ENCODE measurements around the gene CENPS. TPM values are rescaled to one million over a fixed set of nuclear protein-coding genes. Genes with fewer than 3 reads are reported as not detected.
A peak's percentile ranks its signal among the peaks of the same experiment; 100 is the strongest.

CENPS gene
- total and polyA plus RNA-seq, 2 of the 13 experiments (the other 11 are each of a cell fraction or from before 2014, with no cell fraction given): 3.3 to 22.0 TPM

DNA sequence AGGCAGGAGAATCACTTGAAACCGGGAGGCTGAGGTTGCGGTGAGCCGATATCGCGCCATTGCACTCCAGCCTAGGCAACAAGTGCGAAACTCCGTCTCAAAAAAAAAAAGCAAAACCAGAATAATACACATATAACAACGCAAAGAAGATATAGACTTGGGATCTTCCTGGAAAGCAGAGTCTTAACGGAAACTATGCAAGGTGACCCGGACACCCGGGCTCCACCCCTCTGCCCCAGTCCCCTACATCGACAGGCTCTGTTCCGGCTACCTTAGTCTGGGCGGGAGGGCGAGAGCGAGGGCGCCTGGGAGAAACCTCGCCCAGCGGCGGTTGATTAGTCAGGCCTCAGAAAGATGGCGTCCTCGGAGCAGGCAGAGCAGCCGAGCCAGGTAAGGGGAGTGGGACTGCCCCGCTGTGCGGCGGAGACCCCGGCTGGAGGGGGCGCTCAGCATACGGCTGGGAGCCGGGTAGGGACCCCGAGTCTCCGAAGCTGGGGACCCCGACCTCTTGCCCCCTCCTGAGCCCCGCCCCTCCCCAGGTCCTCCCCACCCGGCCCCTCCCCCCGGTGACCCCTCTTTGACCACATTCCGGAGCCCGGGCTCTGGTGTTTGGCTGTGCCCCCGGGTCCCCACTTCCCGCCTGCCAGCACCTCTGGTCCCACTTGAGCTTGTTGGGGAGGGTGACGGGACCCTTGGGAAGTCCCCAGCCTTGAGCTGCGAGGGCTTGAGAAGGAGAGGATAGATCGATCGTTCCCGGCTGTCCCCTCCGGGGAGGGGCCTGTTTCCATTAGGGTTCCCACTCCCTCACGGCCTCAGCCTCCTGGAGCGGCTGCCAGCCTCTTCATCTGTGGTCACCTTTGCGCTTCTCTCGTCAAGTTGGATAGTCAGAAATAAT, 44.6 kb downstream of the CENPS start, which contains the start of gene PEX14 (continued):
- TF ChIP-seq, protein P1, sequence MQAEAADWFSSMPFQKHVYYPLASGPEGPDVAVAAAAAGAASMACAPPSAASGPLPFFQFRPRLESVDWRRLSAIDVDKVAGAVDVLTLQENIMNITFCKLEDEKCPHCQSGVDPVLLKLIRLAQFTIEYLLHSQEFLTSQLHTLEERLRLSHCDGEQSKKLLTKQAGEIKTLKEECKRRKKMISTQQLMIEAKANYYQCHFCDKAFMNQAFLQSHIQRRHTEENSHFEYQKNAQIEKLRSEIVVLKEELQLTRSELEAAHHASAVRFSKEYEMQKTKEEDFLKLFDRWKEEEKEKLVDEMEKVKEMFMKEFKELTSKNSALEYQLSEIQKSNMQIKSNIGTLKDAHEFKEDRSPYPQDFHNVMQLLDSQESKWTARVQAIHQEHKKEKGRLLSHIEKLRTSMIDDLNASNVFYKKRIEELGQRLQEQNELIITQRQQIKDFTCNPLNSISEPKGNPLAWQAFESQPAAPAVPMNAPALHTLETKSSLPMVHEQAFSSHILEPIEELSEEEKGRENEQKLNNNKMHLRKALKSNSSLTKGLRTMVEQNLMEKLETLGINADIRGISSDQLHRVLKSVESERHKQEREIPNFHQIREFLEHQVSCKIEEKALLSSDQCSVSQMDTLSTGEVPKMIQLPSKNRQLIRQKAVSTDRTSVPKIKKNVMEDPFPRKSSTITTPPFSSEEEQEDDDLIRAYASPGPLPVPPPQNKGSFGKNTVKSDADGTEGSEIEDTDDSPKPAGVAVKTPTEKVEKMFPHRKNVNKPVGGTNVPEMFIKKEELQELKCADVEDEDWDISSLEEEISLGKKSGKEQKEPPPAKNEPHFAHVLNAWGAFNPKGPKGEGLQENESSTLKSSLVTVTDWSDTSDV (CRISPR knock-in tag; IDR thresholded peaks at IDR 0.05): peak; percentile 49; the same call in 1 of the 2 replicates
- peak; percentile 96 for TF ChIP-seq SRF (IDR thresholded peaks at IDR 0.05; ENCODE audit: low read depth, low read length)
- TF ChIP-seq ZNF569 (CRISPR knock-in tag; IDR thresholded peaks at IDR 0.05; ENCODE audit: borderline replicate concordance): no peak
- no peak for TF ChIP-seq SOX6 (IDR thresholded peaks at IDR 0.05)
- TF ChIP-seq SOX6 (CRISPR knock-in tag; IDR thresholded peaks at IDR 0.05): no peak
- TF ChIP-seq, protein P2, sequence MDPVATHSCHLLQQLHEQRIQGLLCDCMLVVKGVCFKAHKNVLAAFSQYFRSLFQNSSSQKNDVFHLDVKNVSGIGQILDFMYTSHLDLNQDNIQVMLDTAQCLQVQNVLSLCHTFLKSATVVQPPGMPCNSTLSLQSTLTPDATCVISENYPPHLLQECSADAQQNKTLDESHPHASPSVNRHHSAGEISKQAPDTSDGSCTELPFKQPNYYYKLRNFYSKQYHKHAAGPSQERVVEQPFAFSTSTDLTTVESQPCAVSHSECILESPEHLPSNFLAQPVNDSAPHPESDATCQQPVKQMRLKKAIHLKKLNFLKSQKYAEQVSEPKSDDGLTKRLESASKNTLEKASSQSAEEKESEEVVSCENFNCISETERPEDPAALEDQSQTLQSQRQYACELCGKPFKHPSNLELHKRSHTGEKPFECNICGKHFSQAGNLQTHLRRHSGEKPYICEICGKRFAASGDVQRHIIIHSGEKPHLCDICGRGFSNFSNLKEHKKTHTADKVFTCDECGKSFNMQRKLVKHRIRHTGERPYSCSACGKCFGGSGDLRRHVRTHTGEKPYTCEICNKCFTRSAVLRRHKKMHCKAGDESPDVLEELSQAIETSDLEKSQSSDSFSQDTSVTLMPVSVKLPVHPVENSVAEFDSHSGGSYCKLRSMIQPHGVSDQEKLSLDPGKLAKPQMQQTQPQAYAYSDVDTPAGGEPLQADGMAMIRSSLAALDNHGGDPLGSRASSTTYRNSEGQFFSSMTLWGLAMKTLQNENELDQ (CRISPR knock-in tag; IDR thresholded peaks at IDR 0.05; ENCODE audit: borderline replicate concordance): no peak
- TF ChIP-seq MAF1 (CRISPR knock-in tag; IDR thresholded peaks at IDR 0.05; ENCODE audit: borderline replicate concordance): no peak
- no peak for TF ChIP-seq ZNF160 (CRISPR knock-in tag; IDR thresholded peaks at IDR 0.05)
- TF ChIP-seq ZNF329 (CRISPR knock-in tag; IDR thresholded peaks at IDR 0.05; ENCODE audit: low read depth): no peak
- no peak; the same call in 1 of the 2 replicates for TF ChIP-seq ZNF709 (CRISPR knock-in tag; IDR thresholded peaks at IDR 0.05)
- TF ChIP-seq CHD4 (IDR thresholded peaks at IDR 0.05; ENCODE audit: borderline replicate concordance, low read length): no peak
- peak; percentile 24; the same call in 1 of the 2 replicates for TF ChIP-seq NCOA2 (CRISPR knock-in tag; IDR thresholded peaks at IDR 0.05)
- TF ChIP-seq THYN1 (CRISPR knock-in tag; IDR thresholded peaks at IDR 0.05; ENCODE audit: borderline replicate concordance, low read depth): no peak
- peak; percentile 82; the same call in 1 of the 2 replicates for TF ChIP-seq ZBTB20 (CRISPR knock-in tag; IDR thresholded peaks at IDR 0.05; ENCODE audit: borderline replicate concordance, low read depth)
- no peak for TF ChIP-seq TBP (CRISPR knock-in tag; IDR thresholded peaks at IDR 0.05)
- no peak for TF ChIP-seq NFIB (CRISPR knock-in tag; IDR thresholded peaks at IDR 0.05; ENCODE audit: borderline replicate concordance)
- no peak for TF ChIP-seq ZNF382 (CRISPR knock-in tag; IDR thresholded peaks at IDR 0.05; ENCODE audit: borderline replicate concordance)
- TF ChIP-seq ZNF18 (CRISPR knock-in tag; IDR thresholded peaks at IDR 0.05; ENCODE audit: insufficient replicate concordance): no peak
- peak; percentile 64; the same call in 1 of the 2 replicates for TF ChIP-seq PITX1 (CRISPR knock-in tag; IDR thresholded peaks at IDR 0.05)
- TF ChIP-seq ZSCAN12 (CRISPR knock-in tag; IDR thresholded peaks at IDR 0.05): 0 out of 2 replicates have a peak, but pooled peaks have one; percentile 38
- TF ChIP-seq ZBTB25 (CRISPR knock-in tag; IDR thresholded peaks at IDR 0.05): 0 out of 2 replicates have a peak, but pooled peaks have one; percentile 32
